Vagina (tissue), 2 donors: ENCODE results near the gene MACF1.

ENCODE experiments used
- POLR2A ChIP-seq, 2 donors: fragments of 450-650 bp; IDR thresholded peaks; one replicate each; pipeline ENCODE4 v1.6.1; 2017; ENCODE audit warnings: antibody characterized with exemption in 2 of 2, mild to moderate bottlenecking in 2 of 2, moderate library complexity in 2 of 2
- TF ChIP-seq, protein P1 (sequence below), 3 experiments: fragments of 450-650 bp in 2 of 3; fragments of 200-600 bp in 1 of 3; sonication (generic) in 1 of 3; IDR thresholded peaks; one replicate each; pipeline ENCODE4 v1.5.1; 2017 to 2019; ENCODE audit warnings: antibody characterized with exemption in 3 of 3, mild to moderate bottlenecking in 2 of 3, moderate library complexity in 2 of 3

- no peak for TF ChIP-seq POLR2A (IDR thresholded peaks at IDR 0.05)
- TF ChIP-seq, protein P1, sequence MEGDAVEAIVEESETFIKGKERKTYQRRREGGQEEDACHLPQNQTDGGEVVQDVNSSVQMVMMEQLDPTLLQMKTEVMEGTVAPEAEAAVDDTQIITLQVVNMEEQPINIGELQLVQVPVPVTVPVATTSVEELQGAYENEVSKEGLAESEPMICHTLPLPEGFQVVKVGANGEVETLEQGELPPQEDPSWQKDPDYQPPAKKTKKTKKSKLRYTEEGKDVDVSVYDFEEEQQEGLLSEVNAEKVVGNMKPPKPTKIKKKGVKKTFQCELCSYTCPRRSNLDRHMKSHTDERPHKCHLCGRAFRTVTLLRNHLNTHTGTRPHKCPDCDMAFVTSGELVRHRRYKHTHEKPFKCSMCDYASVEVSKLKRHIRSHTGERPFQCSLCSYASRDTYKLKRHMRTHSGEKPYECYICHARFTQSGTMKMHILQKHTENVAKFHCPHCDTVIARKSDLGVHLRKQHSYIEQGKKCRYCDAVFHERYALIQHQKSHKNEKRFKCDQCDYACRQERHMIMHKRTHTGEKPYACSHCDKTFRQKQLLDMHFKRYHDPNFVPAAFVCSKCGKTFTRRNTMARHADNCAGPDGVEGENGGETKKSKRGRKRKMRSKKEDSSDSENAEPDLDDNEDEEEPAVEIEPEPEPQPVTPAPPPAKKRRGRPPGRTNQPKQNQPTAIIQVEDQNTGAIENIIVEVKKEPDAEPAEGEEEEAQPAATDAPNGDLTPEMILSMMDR (IDR thresholded peaks at IDR 0.05), result no peak
Measured at GRCh38 chr1:39322431-39322830, 117.9 kb downstream of the MACF1 start.
